ENCODE data around the gene POLR3H.
A peak's percentile ranks its signal among the peaks of the same experiment; 100 is the strongest.
"Not testable (repeated sequence)": the region's sequence is repeated elsewhere in the genome, so short reads cannot be mapped to it uniquely, and the experiment has no call there.

POLR3H gene, protein sequence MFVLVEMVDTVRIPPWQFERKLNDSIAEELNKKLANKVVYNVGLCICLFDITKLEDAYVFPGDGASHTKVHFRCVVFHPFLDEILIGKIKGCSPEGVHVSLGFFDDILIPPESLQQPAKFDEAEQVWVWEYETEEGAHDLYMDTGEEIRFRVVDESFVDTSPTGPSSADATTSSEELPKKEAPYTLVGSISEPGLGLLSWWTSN

DNA sequence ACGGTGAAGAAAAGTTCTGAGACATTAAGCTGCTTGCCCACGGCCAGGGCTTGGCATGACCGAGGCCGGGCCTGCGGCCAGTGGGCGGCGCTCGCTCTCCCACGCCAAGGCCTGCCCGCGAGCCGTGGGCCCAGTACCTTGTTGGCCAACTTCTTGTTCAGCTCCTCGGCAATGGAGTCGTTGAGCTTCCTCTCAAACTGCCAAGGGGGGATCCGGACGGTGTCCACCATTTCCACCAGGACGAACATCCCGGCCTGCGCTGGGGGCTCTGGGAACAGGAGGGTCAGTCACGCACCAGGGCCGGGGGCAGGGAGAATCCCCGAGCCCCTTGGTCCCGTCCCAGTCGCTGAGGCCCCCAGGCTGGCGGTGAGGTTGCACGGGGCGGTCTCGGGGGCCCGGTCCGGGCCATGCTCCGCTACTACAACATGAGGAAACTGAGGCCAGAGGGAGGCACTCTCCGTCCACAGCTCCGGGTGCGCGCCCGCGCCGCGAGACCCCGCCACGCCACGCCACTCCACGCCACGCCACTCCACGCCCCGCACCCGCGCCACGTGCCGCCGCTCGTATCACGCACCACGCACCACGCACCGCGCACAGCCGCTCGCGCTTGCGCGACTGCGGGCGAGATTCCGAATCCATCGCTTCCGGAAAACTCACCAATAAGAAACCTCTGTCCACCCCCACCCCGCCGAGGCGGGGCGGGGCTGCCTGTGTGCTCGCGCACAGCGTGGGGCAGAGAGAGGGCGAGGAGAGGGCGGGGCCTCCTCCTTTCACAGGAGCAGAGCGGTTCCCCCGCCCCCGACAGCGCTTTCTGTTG lies at the start of gene POLR3H:
Gene POLR3H, minus strand, starts transcription at position 617 of the 817 bp plus-strand sequence. Its CDS starts 369 bp downstream, at position 248.
- DNase-seq: peak; percentile 79 to 99 (median 97)

- not testable (repeated sequence) for DNase-seq
Observed at GRCh38 chr22:41593336-41593960, 49.2 kb upstream of the POLR3H start.

DNA sequence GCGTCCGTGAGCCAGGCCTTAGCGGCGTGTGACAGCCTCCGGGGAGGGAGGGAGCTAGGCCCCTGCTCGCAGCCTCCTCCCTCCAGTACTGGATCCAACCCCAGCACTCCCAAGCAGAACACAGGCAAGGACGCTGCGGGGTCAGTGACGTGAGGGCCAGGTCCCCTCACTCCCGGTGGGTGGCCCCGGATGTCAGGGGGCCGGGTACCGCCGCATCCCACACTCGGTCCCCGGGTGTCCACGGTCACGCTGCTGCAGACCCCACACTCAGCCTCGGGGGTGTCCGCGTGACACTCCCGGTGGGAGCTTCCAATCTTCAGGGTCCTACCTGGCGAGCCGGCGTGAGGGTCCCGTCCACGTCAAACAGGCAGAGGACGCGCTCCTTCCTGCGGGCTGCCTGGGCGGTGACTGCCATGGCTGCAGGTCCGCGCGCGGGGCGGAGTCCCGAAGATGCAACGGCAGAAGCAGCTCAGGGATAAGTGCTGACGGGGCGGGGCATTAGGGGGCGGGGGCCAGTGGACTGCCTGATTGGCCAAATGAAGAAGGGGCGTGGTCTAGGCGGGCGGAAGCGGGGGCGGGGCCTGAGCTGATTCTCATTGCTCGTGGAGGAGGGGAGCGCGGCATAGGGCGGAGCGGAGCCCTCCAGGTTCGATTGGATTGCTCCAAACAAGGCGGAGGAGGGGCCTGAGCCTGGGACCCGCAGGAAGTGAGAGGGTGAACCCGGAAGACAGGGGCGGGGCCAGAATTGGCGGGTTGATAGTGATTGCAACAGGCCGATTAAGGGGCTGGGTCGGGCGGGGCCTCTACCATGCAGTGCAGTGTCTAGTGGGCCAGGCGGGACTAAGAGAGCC lies 45.3 kb upstream of the POLR3H start, which contains the start of gene PMM1:
Gene PMM1, minus strand, starts transcription at position 450 of the 851 bp plus-strand sequence. Its CDS starts 35 bp downstream, at position 415.
- peak; percentile 89 to 100 (median 100) for DNase-seq

GRCh38 chr22:41587347-41587723 lies 43.1 kb upstream of the POLR3H start:
- DNase-seq: no peak

DNA sequence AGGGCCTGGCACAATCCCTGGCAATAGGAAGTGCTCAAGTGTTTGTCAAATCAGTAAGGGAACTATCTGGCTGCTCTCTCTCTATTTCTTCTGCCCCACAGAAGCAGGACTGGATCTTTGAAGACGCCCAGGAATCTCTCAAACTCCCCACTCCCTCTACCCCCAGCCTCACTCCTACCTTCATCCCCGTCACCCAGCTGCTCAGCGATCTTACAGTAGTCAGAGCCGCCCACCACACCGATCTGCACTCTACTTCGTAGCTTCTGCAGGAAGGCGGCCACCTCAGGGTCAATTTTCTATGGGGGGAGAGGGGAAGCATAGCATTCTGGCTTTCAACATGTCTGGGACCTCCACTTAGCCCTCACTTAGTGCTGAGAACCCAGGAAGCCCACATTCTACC lies 41.6 kb upstream of the POLR3H start:
- peak in 5 of 56 donors; percentile 8 to 49 (median 29) for DNase-seq

DNA sequence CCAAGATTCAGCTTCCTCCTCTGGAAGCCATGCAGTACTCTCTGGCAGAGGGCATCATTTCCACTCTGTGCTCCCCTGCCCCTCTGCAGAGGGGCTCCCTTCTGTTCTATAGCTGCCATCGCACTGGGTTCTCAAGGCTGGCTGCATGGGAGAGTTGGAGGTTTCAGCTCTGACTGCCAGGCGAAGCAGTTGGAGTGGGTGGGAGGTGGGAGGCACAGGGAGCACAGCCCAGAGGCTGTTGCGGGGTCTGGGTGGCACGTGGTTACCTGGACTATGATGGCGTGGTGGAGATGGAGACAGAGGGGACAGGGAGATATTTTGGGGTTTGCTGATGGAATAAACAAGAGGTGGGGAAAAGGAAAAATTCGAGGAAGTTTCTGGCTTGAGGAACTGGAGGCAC lies 40.6 kb upstream of the POLR3H start:
- DNase-seq: peak in 1 of 56 donors; percentile 16

DNA sequence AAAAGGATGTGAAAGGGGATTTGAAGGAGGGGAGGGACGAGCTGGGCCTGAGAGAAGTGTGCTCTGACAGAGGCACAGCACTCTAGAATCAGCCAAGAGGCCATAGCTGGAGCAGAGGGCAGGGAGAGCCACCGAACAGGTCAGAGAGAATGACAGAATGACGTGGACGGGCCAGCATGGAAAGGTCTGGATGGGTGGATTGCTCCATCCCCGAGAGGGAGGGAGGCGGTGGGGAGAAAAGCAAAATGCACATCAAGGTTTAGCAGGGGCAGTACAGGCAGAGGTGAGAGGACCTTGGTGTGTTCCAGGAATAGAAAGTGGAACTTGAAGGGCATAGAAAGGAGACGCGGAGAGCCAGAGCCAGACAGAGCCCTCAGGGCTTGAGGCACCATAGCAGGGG lies 38.4 kb upstream of the POLR3H start:
- DNase-seq: no peak

GRCh38 chr22:41579997-41580355 lies 35.7 kb upstream of the POLR3H start:
- no peak for DNase-seq

DNA sequence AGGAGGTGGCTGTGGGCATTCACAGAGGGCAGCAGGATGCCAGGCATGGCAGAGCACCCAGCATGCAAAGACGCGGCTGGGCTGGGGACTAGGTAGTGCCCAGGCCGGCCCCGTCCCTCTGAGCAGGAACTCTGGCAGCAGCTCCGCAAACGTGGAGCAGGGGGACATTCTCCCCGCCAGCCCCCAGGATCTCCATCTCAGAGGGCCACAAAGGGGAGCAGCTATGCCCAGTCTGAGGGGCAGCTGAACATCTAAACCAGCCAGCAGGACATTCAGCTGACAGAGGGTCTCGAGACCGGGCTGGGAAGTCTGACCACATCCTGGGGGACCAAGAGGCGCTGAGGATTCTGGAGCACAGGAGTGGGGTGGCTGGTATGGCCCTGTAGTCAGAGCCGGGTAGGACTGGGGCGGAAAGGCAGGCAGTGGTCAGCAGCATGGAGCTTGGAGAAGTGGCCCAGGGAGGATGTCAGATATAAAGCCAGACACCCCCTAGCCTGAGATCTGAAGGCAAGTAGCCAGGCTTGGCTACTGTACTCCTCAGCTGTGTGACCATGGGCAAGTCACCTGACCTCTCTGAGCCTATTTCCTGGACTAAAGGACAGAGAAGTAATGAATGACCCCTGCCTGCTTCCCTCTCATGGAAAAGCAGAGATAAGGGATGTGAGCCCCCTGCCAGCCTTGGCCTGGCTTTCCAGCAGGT lies 35.2 kb upstream of the POLR3H start:
- DNase-seq: no peak

GRCh38 chr22:41578818-41579217 lies 34.5 kb upstream of the POLR3H start:
- DNase-seq: no peak

- DNase-seq: no peak
Observed at GRCh38 chr22:41578114-41578513, 33.8 kb upstream of the POLR3H start.

DNA sequence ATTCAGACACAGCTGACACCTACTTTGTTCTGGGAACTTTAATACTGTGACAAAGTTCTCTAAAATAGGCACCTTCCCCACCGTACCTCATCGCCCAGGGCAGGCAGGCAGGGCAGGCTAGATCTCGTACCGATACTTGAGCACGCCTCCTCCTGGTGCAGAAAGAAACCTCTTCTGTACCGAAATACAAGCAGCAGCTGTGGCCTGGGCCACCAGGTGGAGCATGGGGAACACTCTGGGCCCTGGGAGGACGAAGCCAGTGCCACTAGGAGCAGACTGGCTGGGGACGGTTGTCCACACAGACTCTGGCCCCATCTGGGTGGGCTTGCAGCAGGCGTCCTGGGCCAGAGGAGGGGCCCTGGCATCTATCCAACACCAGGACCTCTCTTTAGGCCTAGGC lies 32.6 kb upstream of the POLR3H start:
- DNase-seq: peak in 14 of 56 donors; percentile 7 to 50 (median 30)

- DNase-seq: no peak
Observed at GRCh38 chr22:41575533-41575932, 31.3 kb upstream of the POLR3H start.

GRCh38 chr22:41574847-41575381 lies 30.6 kb upstream of the POLR3H start:
- peak in 21 of 56 donors; percentile 10 to 68 (median 31) for DNase-seq

DNA sequence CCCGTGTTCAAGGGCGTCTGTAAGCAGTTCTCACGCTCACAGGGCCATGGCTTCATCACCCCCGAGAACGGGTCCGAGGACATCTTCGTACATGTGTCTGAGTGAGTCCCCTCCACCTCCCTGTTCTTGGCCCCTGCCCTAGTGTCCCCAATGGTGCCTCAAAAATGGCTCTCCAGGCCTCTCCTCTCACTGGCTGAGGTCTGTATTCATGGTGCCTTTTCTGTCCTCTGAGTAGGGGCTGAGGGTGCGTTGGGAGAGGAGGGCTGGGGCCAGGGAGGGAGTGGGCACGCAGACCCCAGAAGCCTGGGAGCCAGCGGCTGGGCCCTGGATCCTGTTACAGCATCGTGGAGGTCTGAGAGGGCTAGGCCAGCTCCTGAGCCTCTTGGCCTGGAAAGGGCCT lies 29.4 kb upstream of the POLR3H start:
- no peak for DNase-seq

- not testable (repeated sequence) for DNase-seq
Observed at GRCh38 chr22:41572305-41572704, 28.0 kb upstream of the POLR3H start.

- DNase-seq: no peak
Observed at GRCh38 chr22:41571786-41572185, 27.5 kb upstream of the POLR3H start.

- DNase-seq: no peak
Observed at GRCh38 chr22:41570221-41570620, 26.0 kb upstream of the POLR3H start.

DNA sequence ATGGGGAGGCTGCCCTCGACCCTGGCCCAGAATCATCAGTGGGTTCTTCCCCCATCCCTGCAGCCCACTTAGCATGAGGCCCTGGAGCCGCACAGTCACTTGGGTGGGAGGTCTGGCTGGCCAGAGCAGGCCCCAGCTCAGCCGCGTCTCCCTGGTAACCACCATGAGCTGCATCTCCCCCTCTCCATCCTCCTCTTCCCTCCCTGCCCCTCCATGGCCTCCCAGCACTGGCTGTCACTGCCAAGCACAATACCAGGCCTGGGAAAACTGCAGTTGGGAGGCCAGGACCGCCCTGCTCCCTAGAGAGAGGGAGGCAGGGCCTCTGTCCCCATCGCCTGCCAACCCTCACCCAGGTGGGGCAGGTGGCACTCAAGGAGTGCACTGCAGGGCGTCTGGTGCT lies 24.5 kb upstream of the POLR3H start:
- peak in 6 of 56 donors; percentile 12 to 37 (median 29) for DNase-seq

DNA sequence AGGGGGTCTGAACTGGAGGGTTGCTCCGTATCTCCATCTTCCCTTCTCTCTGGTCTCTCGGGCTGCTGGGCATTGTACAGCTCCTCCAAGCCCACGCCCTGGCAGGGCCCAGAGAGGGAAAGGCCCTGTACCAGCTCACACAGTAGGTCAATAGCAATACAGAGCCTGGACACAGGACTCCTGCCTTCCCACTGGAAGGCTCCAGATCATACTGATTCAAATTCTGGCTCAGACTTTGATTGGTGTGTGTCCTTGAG lies 23.2 kb upstream of the POLR3H start:
- no peak for DNase-seq
